Esophagus squamous epithelium (tissue), 5 donors: ENCODE data around the gene AKR1D1. TPM values are rescaled to one million over a fixed set of nuclear protein-coding genes. Genes with fewer than 3 reads are reported as not detected.

Experiments
- DNase-seq: peaks from one replicate; lab custom pipeline; 2025; lab: John Stamatoyannopoulos, UW
- H3K27ac ChIP-seq, 4 donors: fragments of 200-600 bp; sonication (generic); one replicate each; pipeline ENCODE4 v1.5.1; 2016 to 2019; ENCODE audit warnings: mild to moderate bottlenecking in 1 of 4
- H3K27me3 ChIP-seq, 4 donors: fragments of 200-600 bp; sonication (generic); 1 replicate in 3 of 4; 2 replicates in 1 of 4; pipeline versions ENCODE4 v1.5.1 to v1.6.0; 2017 to 2021; ENCODE audit warnings: antibody characterized with exemption in 1 of 4
- H3K36me3 ChIP-seq, 3 donors: fragments of 200-600 bp; sonication (generic); one replicate each; pipeline ENCODE4 v1.5.1; 2016 to 2019
- H3K4me1 ChIP-seq, 3 donors: fragments of 200-600 bp; sonication (generic); one replicate each; pipeline ENCODE4 v1.5.1; 2017 to 2019
- H3K4me3 ChIP-seq, 4 donors: fragments of 200-600 bp; sonication (generic); 1 replicate in 3 of 4; 2 replicates in 1 of 4; pipeline ENCODE4 v1.5.1; 2016 to 2019; ENCODE audit warnings: mild to moderate bottlenecking in 2 of 4, moderate library complexity in 1 of 4
- H3K9me3 ChIP-seq, 3 donors: fragments of 200-600 bp; sonication (generic); one replicate each; pipeline ENCODE4 v1.5.1; 2016 to 2019
- CTCF ChIP-seq, 6 experiments: fragments of 450-650 bp in 4 of 6; fragments of 200-600 bp in 2 of 6; sonication (generic) in 2 of 6; IDR thresholded peaks; one replicate each; pipeline ENCODE4 v1.5.1; 2016 to 2019; ENCODE audit warnings: antibody characterized with exemption in 6 of 6, mild to moderate bottlenecking in 4 of 6, moderate library complexity in 4 of 6
- POLR2A ChIP-seq, 4 donors: fragments of 450-650 bp; IDR thresholded peaks; one replicate each; pipeline ENCODE4 v1.6.1; 2017; ENCODE audit warnings: antibody characterized with exemption in 4 of 4, mild to moderate bottlenecking in 4 of 4, moderate library complexity in 3 of 4
- WGBS, 2 donors: methylation state at CpG; one replicate each; pipeline ENCODE4 v1.1.5; 2018; 5-methylcytosine and 5-hydroxymethylcytosine counted together
- intact Hi-C: fragments of 100-400 bp; cut with DNase I; formaldehyde crosslinking; loops from one replicate; pipeline ENCODE4 v1.15.0; 2022
- total RNA-seq, 4 donors: library from RNA; depleted of rRNA; stranded (reverse); fragments of >200 nt; gene quantifications; one replicate each; pipeline ENCODE4 v1.1.0, GENCODE V29; 2016
- donor health status: DM: yes; HTN: yes; CAD: no.

AKR1D1 gene
- total RNA-seq, 4 donors from 2014 or later = not detected

GRCh38 chr7:138105221-138105620 lies 29.0 kb downstream of the AKR1D1 start:
- Histone ChIP-seq H3K27me3 (no peaks in the 10 kb centered on the region), H3K9me3 (no peaks in the 10 kb centered on the region), H3K36me3 (no peaks in the 10 kb centered on the region), H3K4me3 (no peak overlapping the region), H3K4me1 (no peaks in the 10 kb centered on the region), H3K27ac (no peak overlapping the region)
- intact Hi-C loops = no loop called here
- DNase-seq = no peak
- TF ChIP-seq POLR2A (IDR thresholded peaks at IDR 0.05) = no peak
- no peak for TF ChIP-seq CTCF (IDR thresholded peaks at IDR 0.05)
- 68 to 87% methylated on average over 3 to 4 of the region's 5 CpGs for WGBS, 2 donors

GRCh38 chr7:138115047-138115446 lies 38.8 kb downstream of the AKR1D1 start:
- Histone ChIP-seq H3K9me3 (no peaks in the 10 kb centered on the region), H3K4me1 (no peaks in the 10 kb centered on the region), H3K36me3 (no peaks in the 10 kb centered on the region), H3K4me3 (no peak overlapping the region), H3K27me3 (no peaks in the 10 kb centered on the region), H3K27ac (no peak overlapping the region)
- 70 to 73% methylated on average over 3 of the region's 3 CpGs for WGBS, 2 donors
- intact Hi-C loops = no loop called here
- TF ChIP-seq POLR2A (IDR thresholded peaks at IDR 0.05) = no peak
- no peak for TF ChIP-seq CTCF (IDR thresholded peaks at IDR 0.05)
- no peak for DNase-seq

- TF ChIP-seq CTCF (IDR thresholded peaks at IDR 0.05) (no peak), POLR2A (IDR thresholded peaks at IDR 0.05) (no peak)
- no peaks in the 10 kb centered on the region for H3K36me3 ChIP-seq
- no peak overlapping the region for H3K27ac ChIP-seq
- intact Hi-C loops = no loop called here
- no peaks in the 10 kb centered on the region for H3K9me3 ChIP-seq
- no peaks in the 10 kb centered on the region for H3K4me1 ChIP-seq
- H3K4me3 ChIP-seq = no peak overlapping the region
- no peak for DNase-seq
- WGBS, 2 donors = 13 to 57% methylated on average over 1 of the region's 1 CpG
- no peaks in the 10 kb centered on the region for H3K27me3 ChIP-seq
These were observed 39.9 kb downstream of the AKR1D1 start for GRCh38 chr7:138116141-138116540.

GRCh38 chr7:138116892-138117291 lies 40.6 kb downstream of the AKR1D1 start:
- H3K36me3 ChIP-seq = no peaks in the 10 kb centered on the region
- DNase-seq = no peak
- H3K4me3 ChIP-seq = no peak overlapping the region
- WGBS, 2 donors = 58 to 66% methylated on average over 2 of the region's 2 CpGs
- intact Hi-C loops = no loop called here
- no peak overlapping the region for H3K27ac ChIP-seq
- no peaks in the 10 kb centered on the region for H3K27me3 ChIP-seq
- TF ChIP-seq POLR2A (IDR thresholded peaks at IDR 0.05) = no peak
- no peak for TF ChIP-seq CTCF (IDR thresholded peaks at IDR 0.05)
- H3K4me1 ChIP-seq = no peaks in the 10 kb centered on the region
- H3K9me3 ChIP-seq = no peaks in the 10 kb centered on the region

- Histone ChIP-seq H3K4me1 (no peaks in the 10 kb centered on the region), H3K36me3 (no peaks in the 10 kb centered on the region), H3K9me3 (no peaks in the 10 kb centered on the region), H3K27me3 (no peaks in the 10 kb centered on the region), H3K27ac (no peak overlapping the region), H3K4me3 (no peak overlapping the region)
- DNase-seq = no peak
- TF ChIP-seq POLR2A (IDR thresholded peaks at IDR 0.05) (no peak), CTCF (IDR thresholded peaks at IDR 0.05) (no peak)
- 77 to 81% methylated on average over 7 to 10 of the region's 10 CpGs for WGBS, 2 donors
- intact Hi-C loops = no loop called here
These were observed 44.0 kb downstream of the AKR1D1 start for GRCh38 chr7:138120140-138120827.
